ENCODE results near the gene CD1C. TPM values are rescaled to one million over a fixed set of nuclear protein-coding genes. Genes with fewer than 3 reads are reported as not detected.

Gene CD1C
- polyA plus RNA-seq, 1 of the 3 experiments (the other 2 are of a cell fraction): not detected

- POLR2A ChIA-PET: no interaction called here
- Histone ChIP-seq H3K9me2 (no peaks in the 10 kb centered on the region), H3K4me2 (no peak overlapping the region), H3K9ac (no peak overlapping the region), H4K20me1 (ENCODE audit: insufficient read depth) (no peaks in the 10 kb centered on the region), H3K79me2 (ENCODE audit: insufficient read depth) (no peaks in the 10 kb centered on the region), H3F3A (replicated peaks; ENCODE audit: insufficient read depth) (no peaks in the 10 kb centered on the region), H3K9me3 (no peaks in the 10 kb centered on the region), H3K36me3 (replicated peaks in 1 of 2; ENCODE audit: control insufficient read depth in 1 of 2, insufficient read depth in 2 of 2, low read length in 1 of 2) (no peaks in the 10 kb centered on the region), H3K27ac (ENCODE audit: low read depth in 2 of 2, low read length in 1 of 2) (no peak overlapping the region), H2AFZ (ENCODE audit: low read depth) (no peak overlapping the region), H3K27me3 (ENCODE audit: insufficient read depth) (peaks cover 12% of the 10 kb centered on the region), H3K4me3 (ENCODE audit: low read depth in 2 of 2, low read length in 1 of 2) (no peak overlapping the region), H3K4me1 (ENCODE audit: control insufficient read depth in 1 of 2, insufficient read depth in 2 of 2, low read depth in 1 of 2, low read length in 1 of 2) (no peaks in the 10 kb centered on the region)
- TF ChIP-seq TEAD4 (IDR thresholded peaks at IDR 0.05; ENCODE audit: borderline replicate concordance, insufficient read depth) (no peak), ELF1 (IDR thresholded peaks at IDR 0.05) (no peak), NRF1 (IDR thresholded peaks at IDR 0.05; ENCODE audit: low read depth, low read length) (no peak), CTCF (IDR thresholded peaks at IDR 0.05) (no peak), CHD2 (IDR thresholded peaks at IDR 0.05; ENCODE audit: low read length, partially characterized antibody) (no peak), SMC3 (IDR thresholded peaks at IDR 0.05; ENCODE audit: low read depth, low read length) (no peak), YY1 (IDR thresholded peaks at IDR 0.05; ENCODE audit: low read depth) (no peak), RAD21 (IDR thresholded peaks at IDR 0.05; ENCODE audit: low read length) (no peak), TAF1 (IDR thresholded peaks at IDR 0.05; ENCODE audit: borderline replicate concordance, low read depth, low read length) (no peak), TCF12 (IDR thresholded peaks at IDR 0.05) (no peak), RXRA (IDR thresholded peaks at IDR 0.05; ENCODE audit: borderline replicate concordance, low read depth) (no peak), FOXJ3 (CRISPR knock-in tag; IDR thresholded peaks at IDR 0.05) (no peak), NFIC (IDR thresholded peaks at IDR 0.05; ENCODE audit: borderline replicate concordance) (no peak), MEF2A (IDR thresholded peaks at IDR 0.05; ENCODE audit: borderline replicate concordance, low read depth) (no peak), RCOR1 (IDR thresholded peaks at IDR 0.05; ENCODE audit: low read length) (no peak)
- TF ChIP-seq, protein P1, sequence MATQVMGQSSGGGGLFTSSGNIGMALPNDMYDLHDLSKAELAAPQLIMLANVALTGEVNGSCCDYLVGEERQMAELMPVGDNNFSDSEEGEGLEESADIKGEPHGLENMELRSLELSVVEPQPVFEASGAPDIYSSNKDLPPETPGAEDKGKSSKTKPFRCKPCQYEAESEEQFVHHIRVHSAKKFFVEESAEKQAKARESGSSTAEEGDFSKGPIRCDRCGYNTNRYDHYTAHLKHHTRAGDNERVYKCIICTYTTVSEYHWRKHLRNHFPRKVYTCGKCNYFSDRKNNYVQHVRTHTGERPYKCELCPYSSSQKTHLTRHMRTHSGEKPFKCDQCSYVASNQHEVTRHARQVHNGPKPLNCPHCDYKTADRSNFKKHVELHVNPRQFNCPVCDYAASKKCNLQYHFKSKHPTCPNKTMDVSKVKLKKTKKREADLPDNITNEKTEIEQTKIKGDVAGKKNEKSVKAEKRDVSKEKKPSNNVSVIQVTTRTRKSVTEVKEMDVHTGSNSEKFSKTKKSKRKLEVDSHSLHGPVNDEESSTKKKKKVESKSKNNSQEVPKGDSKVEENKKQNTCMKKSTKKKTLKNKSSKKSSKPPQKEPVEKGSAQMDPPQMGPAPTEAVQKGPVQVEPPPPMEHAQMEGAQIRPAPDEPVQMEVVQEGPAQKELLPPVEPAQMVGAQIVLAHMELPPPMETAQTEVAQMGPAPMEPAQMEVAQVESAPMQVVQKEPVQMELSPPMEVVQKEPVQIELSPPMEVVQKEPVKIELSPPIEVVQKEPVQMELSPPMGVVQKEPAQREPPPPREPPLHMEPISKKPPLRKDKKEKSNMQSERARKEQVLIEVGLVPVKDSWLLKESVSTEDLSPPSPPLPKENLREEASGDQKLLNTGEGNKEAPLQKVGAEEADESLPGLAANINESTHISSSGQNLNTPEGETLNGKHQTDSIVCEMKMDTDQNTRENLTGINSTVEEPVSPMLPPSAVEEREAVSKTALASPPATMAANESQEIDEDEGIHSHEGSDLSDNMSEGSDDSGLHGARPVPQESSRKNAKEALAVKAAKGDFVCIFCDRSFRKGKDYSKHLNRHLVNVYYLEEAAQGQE (IDR thresholded peaks at IDR 0.05; ENCODE audit: low read depth, low read length): no peak
- TF ChIP-seq, protein P2, sequence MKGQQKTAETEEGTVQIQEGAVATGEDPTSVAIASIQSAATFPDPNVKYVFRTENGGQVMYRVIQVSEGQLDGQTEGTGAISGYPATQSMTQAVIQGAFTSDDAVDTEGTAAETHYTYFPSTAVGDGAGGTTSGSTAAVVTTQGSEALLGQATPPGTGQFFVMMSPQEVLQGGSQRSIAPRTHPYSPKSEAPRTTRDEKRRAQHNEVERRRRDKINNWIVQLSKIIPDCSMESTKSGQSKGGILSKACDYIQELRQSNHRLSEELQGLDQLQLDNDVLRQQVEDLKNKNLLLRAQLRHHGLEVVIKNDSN (IDR thresholded peaks at IDR 0.05; ENCODE audit: borderline replicate concordance, low read depth): no peak
- TF ChIP-seq, protein P3, sequence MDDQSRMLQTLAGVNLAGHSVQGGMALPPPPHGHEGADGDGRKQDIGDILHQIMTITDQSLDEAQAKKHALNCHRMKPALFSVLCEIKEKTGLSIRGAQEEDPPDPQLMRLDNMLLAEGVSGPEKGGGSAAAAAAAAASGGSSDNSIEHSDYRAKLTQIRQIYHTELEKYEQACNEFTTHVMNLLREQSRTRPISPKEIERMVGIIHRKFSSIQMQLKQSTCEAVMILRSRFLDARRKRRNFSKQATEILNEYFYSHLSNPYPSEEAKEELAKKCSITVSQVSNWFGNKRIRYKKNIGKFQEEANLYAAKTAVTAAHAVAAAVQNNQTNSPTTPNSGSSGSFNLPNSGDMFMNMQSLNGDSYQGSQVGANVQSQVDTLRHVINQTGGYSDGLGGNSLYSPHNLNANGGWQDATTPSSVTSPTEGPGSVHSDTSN (IDR thresholded peaks at IDR 0.05): no peak
- TF ChIP-seq, protein P4, sequence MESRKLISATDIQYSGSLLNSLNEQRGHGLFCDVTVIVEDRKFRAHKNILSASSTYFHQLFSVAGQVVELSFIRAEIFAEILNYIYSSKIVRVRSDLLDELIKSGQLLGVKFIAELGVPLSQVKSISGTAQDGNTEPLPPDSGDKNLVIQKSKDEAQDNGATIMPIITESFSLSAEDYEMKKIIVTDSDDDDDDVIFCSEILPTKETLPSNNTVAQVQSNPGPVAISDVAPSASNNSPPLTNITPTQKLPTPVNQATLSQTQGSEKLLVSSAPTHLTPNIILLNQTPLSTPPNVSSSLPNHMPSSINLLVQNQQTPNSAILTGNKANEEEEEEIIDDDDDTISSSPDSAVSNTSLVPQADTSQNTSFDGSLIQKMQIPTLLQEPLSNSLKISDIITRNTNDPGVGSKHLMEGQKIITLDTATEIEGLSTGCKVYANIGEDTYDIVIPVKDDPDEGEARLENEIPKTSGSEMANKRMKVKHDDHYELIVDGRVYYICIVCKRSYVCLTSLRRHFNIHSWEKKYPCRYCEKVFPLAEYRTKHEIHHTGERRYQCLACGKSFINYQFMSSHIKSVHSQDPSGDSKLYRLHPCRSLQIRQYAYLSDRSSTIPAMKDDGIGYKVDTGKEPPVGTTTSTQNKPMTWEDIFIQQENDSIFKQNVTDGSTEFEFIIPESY (IDR thresholded peaks at IDR 0.05; ENCODE audit: borderline replicate concordance, low read depth): no peak
- CTCF ChIA-PET: no interaction called here
- no peak for DNase-seq
Measured at GRCh38 chr1:158327481-158327880, 37.8 kb downstream of the CD1C start.

All from SK-N-SH (cell line).